Stomach (tissue), 9 donors: ENCODE data around the gene ADGRD1. TPM values are rescaled to one million over a fixed set of nuclear protein-coding genes. Genes with fewer than 3 reads are reported as not detected.

Experiments
- DNase-seq, 2 donors: peaks; one replicate each; pipeline versions ENCODE4 v3.0.0 to v3.0.0-alpha.2; 2013 to 2019
- H3K27ac ChIP-seq, 5 donors: fragments of 200-600 bp in 4 of 5; sonication (generic) in 4 of 5; one replicate each; pipeline ENCODE4 v1.5.1; 2013 to 2019; ENCODE audit warnings: mild to moderate bottlenecking in 1 of 5, moderate library complexity in 1 of 5
- H3K27me3 ChIP-seq, 3 donors: fragments of 200-600 bp; sonication (generic); one replicate each; pipeline ENCODE4 v1.5.1; 2017 to 2019; ENCODE audit warnings: mixed run types in 1 of 3
- H3K36me3 ChIP-seq, 4 donors: fragments of 200-600 bp; sonication (generic); 1 replicate in 3 of 4; 2 replicates in 1 of 4; pipeline ENCODE4 v1.5.1; 2016 to 2019
- H3K4me1 ChIP-seq, 4 donors: fragments of 200-600 bp; sonication (generic); one replicate each; pipeline ENCODE4 v1.5.1; 2016 to 2019
- H3K4me3 ChIP-seq, 4 donors: fragments of 200-600 bp; sonication (generic) in 3 of 4; one replicate each; pipeline ENCODE4 v1.5.1; 2016 to 2019; ENCODE audit warnings: mild to moderate bottlenecking in 1 of 4
- H3K9me3 ChIP-seq, 4 donors: fragments of 200-600 bp; sonication (generic); one replicate each; pipeline ENCODE4 v1.5.1; 2016 to 2019
- EP300 ChIP-seq: sonication (generic); formaldehyde crosslinking; IDR thresholded peaks from one replicate; pipeline ENCODE4 v1.6.1; 2017; ENCODE audit warnings: antibody characterized with exemption
- POLR2A ChIP-seq, 4 donors: fragments of 450-650 bp; IDR thresholded peaks; one replicate each; pipeline ENCODE4 v1.6.1; 2016; ENCODE audit warnings: antibody characterized with exemption in 4 of 4, control low read depth in 2 of 4, mild to moderate bottlenecking in 1 of 4, moderate library complexity in 1 of 4
- POLR2AphosphoS5 ChIP-seq, 3 donors: sonication (generic); formaldehyde crosslinking; IDR thresholded peaks; one replicate each; pipeline ENCODE4 v1.6.1; 2016; ENCODE audit warnings: antibody characterized with exemption in 3 of 3
- WGBS, 5 donors: extraction: QIAGEN DNeasy Blood & Tissue Kit in 3 of 5; methylation state at CpG; one replicate each; pipeline versions ENCODE4 v1.1.5 to v1.1.7; 2013 to 2018; 5-methylcytosine and 5-hydroxymethylcytosine counted together
- intact Hi-C: fragments of 100-400 bp; cut with DNase I; formaldehyde crosslinking; loops from one replicate; pipeline ENCODE4 v1.15.1; 2023; ENCODE audit warnings: low total_unique reads
- polyA plus RNA-seq, 3 donors: library from polyadenylated mRNA; stranded (reverse); fragments of 200-250 nt; gene quantifications; one replicate each; pipeline ENCODE4 v1.2.3, GENCODE V29; 2013
- total RNA-seq, 5 donors: library from RNA; depleted of rRNA; stranded (reverse); fragments of >200 nt; gene quantifications; one replicate each; pipeline versions ENCODE4 v1.1.0 to v1.2.3, GENCODE V29; 2014 to 2016
- TF ChIP-seq, protein P1 (sequence below), 7 experiments: fragments of 450-650 bp in 4 of 7; fragments of 200-600 bp in 3 of 7; sonication (generic) in 3 of 7; IDR thresholded peaks; one replicate each; pipeline ENCODE4 v1.5.1; 2016 to 2019; ENCODE audit warnings: antibody characterized with exemption in 7 of 7, control low read depth in 2 of 7, mild to moderate bottlenecking in 1 of 7
- donor health status: healthy with polysubstance abuse.
- donor health status: Bipolar disorder and iron deficiency.
- donor health status: healthy.

The ADGRD1 gene
- total and polyA plus RNA-seq, 8 donors: 3.7 to 43.8 (median 15.4) TPM

- Histone ChIP-seq H3K36me3 (no peaks in the 10 kb centered on the region), H3K4me1 (peaks cover 0 to 5% (median 0%) of the 10 kb centered on the region in 4 donors), H3K9me3 (no peaks in the 10 kb centered on the region), H3K27ac (no peak overlapping the region), H3K27me3 (no peaks in the 10 kb centered on the region), H3K4me3 (no peak overlapping the region)
- DNase-seq: no peak
- intact Hi-C loops: no loop called here
- 70 to 85% (median 77%) methylated on average over 7 to 13 of the region's 13 CpGs for WGBS, 5 donors
- no peak for TF ChIP-seq POLR2AphosphoS5 (IDR thresholded peaks at IDR 0.05)
- TF ChIP-seq EP300: no peak
- no peak for TF ChIP-seq POLR2A (IDR thresholded peaks at IDR 0.05)
- TF ChIP-seq, protein P1, sequence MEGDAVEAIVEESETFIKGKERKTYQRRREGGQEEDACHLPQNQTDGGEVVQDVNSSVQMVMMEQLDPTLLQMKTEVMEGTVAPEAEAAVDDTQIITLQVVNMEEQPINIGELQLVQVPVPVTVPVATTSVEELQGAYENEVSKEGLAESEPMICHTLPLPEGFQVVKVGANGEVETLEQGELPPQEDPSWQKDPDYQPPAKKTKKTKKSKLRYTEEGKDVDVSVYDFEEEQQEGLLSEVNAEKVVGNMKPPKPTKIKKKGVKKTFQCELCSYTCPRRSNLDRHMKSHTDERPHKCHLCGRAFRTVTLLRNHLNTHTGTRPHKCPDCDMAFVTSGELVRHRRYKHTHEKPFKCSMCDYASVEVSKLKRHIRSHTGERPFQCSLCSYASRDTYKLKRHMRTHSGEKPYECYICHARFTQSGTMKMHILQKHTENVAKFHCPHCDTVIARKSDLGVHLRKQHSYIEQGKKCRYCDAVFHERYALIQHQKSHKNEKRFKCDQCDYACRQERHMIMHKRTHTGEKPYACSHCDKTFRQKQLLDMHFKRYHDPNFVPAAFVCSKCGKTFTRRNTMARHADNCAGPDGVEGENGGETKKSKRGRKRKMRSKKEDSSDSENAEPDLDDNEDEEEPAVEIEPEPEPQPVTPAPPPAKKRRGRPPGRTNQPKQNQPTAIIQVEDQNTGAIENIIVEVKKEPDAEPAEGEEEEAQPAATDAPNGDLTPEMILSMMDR (IDR thresholded peaks at IDR 0.05): no peak
Observed at GRCh38 chr12:131096681-131097181, 143.0 kb downstream of the ADGRD1 start.

- Histone ChIP-seq H3K4me1 (peaks cover 0 to 5% (median 2%) of the 10 kb centered on the region in 4 donors), H3K27ac (no peak overlapping the region), H3K9me3 (no peaks in the 10 kb centered on the region), H3K36me3 (no peaks in the 10 kb centered on the region), H3K27me3 (no peaks in the 10 kb centered on the region), H3K4me3 (no peak overlapping the region)
- intact Hi-C loops: no loop called here
- TF ChIP-seq POLR2AphosphoS5 (IDR thresholded peaks at IDR 0.05) (no peak), EP300 (no peak), POLR2A (IDR thresholded peaks at IDR 0.05) (no peak)
- TF ChIP-seq, protein P1 (IDR thresholded peaks at IDR 0.05): no peak
- 72 to 80% (median 78%) methylated on average over 22 to 31 of the region's 31 CpGs for WGBS, 5 donors
- peak in 1 of 2 donors; percentile 23 for DNase-seq
Observed at GRCh38 chr12:131097202-131098177, 143.8 kb downstream of the ADGRD1 start.

DNA sequence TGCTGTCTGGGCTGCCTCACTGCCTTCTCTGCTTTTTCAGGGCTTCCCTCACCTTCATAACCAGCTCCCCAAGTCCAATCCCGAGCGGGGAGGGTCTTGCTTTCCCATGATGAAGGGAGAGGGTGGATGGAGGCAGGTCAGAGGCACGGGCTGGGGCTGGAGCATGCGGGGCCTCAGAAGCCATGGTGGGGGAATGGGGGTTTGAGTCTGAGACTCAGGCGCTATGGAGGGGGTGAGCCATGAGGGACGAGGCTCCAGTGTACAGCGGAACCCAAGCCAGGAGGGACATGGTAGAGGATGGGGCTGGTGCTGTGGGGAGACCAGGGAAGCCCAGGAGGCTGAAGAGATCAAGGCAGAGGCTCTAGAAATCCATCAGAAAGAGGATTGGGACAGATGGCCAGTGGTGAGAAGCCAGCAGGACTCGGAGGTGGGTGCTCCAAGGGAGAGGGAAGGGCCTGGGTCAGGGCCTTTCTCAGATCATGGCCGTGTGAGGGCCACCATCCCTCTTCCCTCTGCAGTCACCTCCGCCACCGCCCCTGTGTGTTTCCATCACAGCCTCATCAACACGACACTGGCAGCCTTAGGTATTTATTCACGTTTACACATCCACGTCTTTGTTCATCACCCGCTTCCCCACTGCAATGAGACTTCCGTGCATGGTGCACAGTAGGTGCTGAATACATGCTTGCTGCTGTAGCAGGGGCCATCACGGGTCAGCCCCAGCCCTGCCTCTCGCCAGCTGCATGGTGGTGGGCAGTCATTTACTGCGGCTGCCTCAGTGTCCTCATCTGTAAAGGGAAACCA is 144.7 kb downstream of the ADGRD1 start:
- Histone ChIP-seq H3K36me3 (no peaks in the 10 kb centered on the region), H3K27me3 (no peaks in the 10 kb centered on the region), H3K4me1 (peaks cover 0 to 4% (median 1%) of the 10 kb centered on the region in 4 donors), H3K27ac (no peak overlapping the region), H3K9me3 (no peaks in the 10 kb centered on the region), H3K4me3 (no peak overlapping the region)
- 81 to 87% (median 86%) methylated on average over 19 of the region's 19 CpGs for WGBS, 5 donors
- TF ChIP-seq EP300: no peak
- intact Hi-C loops: no loop called here
- DNase-seq: no peak

- intact Hi-C loops: no loop called here
- Histone ChIP-seq H3K4me1 (peaks cover 0 to 11% (median 9%) of the 10 kb centered on the region in 4 donors), H3K36me3 (no peaks in the 10 kb centered on the region), H3K27ac (no peak overlapping the region), H3K9me3 (no peaks in the 10 kb centered on the region), H3K4me3 (no peak overlapping the region), H3K27me3 (peaks cover 0 to under 1% (median under 1%) of the 10 kb centered on the region in 3 donors)
- 84 to 94% (median 89%) methylated on average over 5 of the region's 5 CpGs for WGBS, 5 donors
- TF ChIP-seq POLR2A (IDR thresholded peaks at IDR 0.05): no peak
- no peak for TF ChIP-seq POLR2AphosphoS5 (IDR thresholded peaks at IDR 0.05)
- TF ChIP-seq, protein P1 (IDR thresholded peaks at IDR 0.05): no peak
- no peak for TF ChIP-seq EP300
- DNase-seq: no peak
Observed at GRCh38 chr12:131100031-131100674, 146.4 kb downstream of the ADGRD1 start.
